22Rv1 (cell line): ENCODE measurements around the gene B4GALNT1.
"Not testable (repeated sequence)": the region's sequence is repeated elsewhere in the genome, so short reads cannot be mapped to it uniquely, and the experiment has no call there.

Experiments used
- H3K27ac ChIP-seq: fragments of 450-650 bp; 2 replicates; pipeline ENCODE4 v1.5.1; 2017
- CTCF ChIP-seq: fragments of 450-650 bp; IDR thresholded peaks from 2 replicates; pipeline ENCODE4 v1.5.1; 2017; ENCODE audit warnings: mild to moderate bottlenecking
- ZFX ChIP-seq: fragments of 450-650 bp; IDR thresholded peaks from 2 replicates; pipeline ENCODE4 v1.6.1; 2017; ENCODE audit warnings: antibody characterized with exemption, borderline replicate concordance

B4GALNT1 gene

GRCh38 chr12:57632958-57633840, at the start of gene B4GALNT1:
B4GALNT1 (minus strand) TSS chr12:57633201; CDS start chr12:57632132, 1,069 bp downstream.
- TF ChIP-seq ZFX, result no peak
- TF ChIP-seq CTCF, result peak; percentile 99
- H3K27ac ChIP-seq, result no peak within 1 kb of the TSS

GRCh38 chr12:57679697-57680096, 46.7 kb upstream of the B4GALNT1 start:
- TF ChIP-seq ZFX, result no peak
- TF ChIP-seq CTCF, result no peak
- no peak overlapping the region for H3K27ac ChIP-seq

- not testable (repeated sequence) for H3K27ac ChIP-seq
These were observed 44.9 kb upstream of the B4GALNT1 start for GRCh38 chr12:57677947-57678346.

GRCh38 chr12:57674691-57675090, 41.7 kb upstream of the B4GALNT1 start:
- no peak for TF ChIP-seq CTCF
- no peak for TF ChIP-seq ZFX
- no peak overlapping the region for H3K27ac ChIP-seq

GRCh38 chr12:57672801-57673200, 39.8 kb upstream of the B4GALNT1 start:
- H3K27ac ChIP-seq, result no peak overlapping the region
- TF ChIP-seq ZFX, result no peak
- TF ChIP-seq CTCF, result no peak

- not testable (repeated sequence) for H3K27ac ChIP-seq
These were observed 38.8 kb upstream of the B4GALNT1 start for GRCh38 chr12:57671811-57672210.

- H3K27ac ChIP-seq, result not testable (repeated sequence)
These were observed 36.7 kb upstream of the B4GALNT1 start for GRCh38 chr12:57669691-57670090.

GRCh38 chr12:57666897-57667296, 33.9 kb upstream of the B4GALNT1 start:
- no peak for TF ChIP-seq ZFX
- no peak for TF ChIP-seq CTCF
- no peak overlapping the region for H3K27ac ChIP-seq

GRCh38 chr12:57665066-57665820, 32.2 kb upstream of the B4GALNT1 start:
- not testable (repeated sequence) for H3K27ac ChIP-seq
